ENCODE results near the gene AMN.
"Not testable (repeated sequence)": the region's sequence is repeated elsewhere in the genome, so short reads cannot be mapped to it uniquely, and the experiment has no call there.

Gene AMN

GRCh38 chr14:102891111-102891510 lies 31.4 kb upstream of the AMN start:
- no peak overlapping the region for H3K27ac ChIP-seq (ENCODE audit: insufficient read depth in 1 of 2, low read depth in 1 of 2, low read length in 2 of 2, poor library complexity in 1 of 2, severe bottlenecking in 2 of 2)
- H3K36me3 ChIP-seq (ENCODE audit: control insufficient read depth in 4 of 4, insufficient read depth in 4 of 4, low read length in 3 of 4): peaks cover 4 to 54% (median 28%) of the 10 kb centered on the region in 4 experiments
- H3K27me3 ChIP-seq (replicated peaks in 2 of 5; ENCODE audit: control insufficient read depth in 4 of 5, insufficient read depth in 5 of 5, low read length in 4 of 5): no peaks in the 10 kb centered on the region
- ChIA-PET CTCF (interaction anchor here (0.6 to 0.7 kb wide), 2 partner anchors 12 to 28 kb away, joined by 3 read pairs; no protein-coding TSS in a partner anchor), POLR2A (no interaction called here)
- no peak overlapping the region for H3K4me3 ChIP-seq (ENCODE audit: control insufficient read depth in 1 of 7, extremely low read depth in 1 of 7, insufficient read depth in 4 of 7, low read depth in 2 of 7, low read length in 6 of 7)
- H3K9me3 ChIP-seq (ENCODE audit: control extremely low read depth in 1 of 5, control insufficient read depth in 4 of 5, insufficient read depth in 2 of 5, low read depth in 1 of 5, low read length in 4 of 5): no peaks in the 10 kb centered on the region
- WGBS (ENCODE audit: insufficient coverage): over 99% methylated on average over 13 of the region's 15 CpGs
- no peaks in the 10 kb centered on the region for H3K4me1 ChIP-seq (ENCODE audit: control extremely low read depth in 1 of 4, control insufficient read depth in 4 of 4, insufficient read depth in 4 of 4, low read length in 3 of 4)
- no peak for DNase-seq

GRCh38 chr14:102891556-102891955 lies 30.9 kb upstream of the AMN start:
- 89% methylated on average over 4 of the region's 4 CpGs for WGBS (ENCODE audit: insufficient coverage)
- no peak overlapping the region for H3K4me3 ChIP-seq (ENCODE audit: control insufficient read depth in 1 of 7, extremely low read depth in 1 of 7, insufficient read depth in 4 of 7, low read depth in 2 of 7, low read length in 6 of 7)
- H3K4me1 ChIP-seq (ENCODE audit: control extremely low read depth in 1 of 4, control insufficient read depth in 4 of 4, insufficient read depth in 4 of 4, low read length in 3 of 4): no peaks in the 10 kb centered on the region
- ChIA-PET CTCF (interaction anchor here (0.6 to 0.7 kb wide), 2 partner anchors 11 to 28 kb away, joined by 3 read pairs; no protein-coding TSS in a partner anchor), POLR2A (no interaction called here)
- peaks cover 4 to 49% (median 25%) of the 10 kb centered on the region in 4 experiments for H3K36me3 ChIP-seq (ENCODE audit: control insufficient read depth in 4 of 4, insufficient read depth in 4 of 4, low read length in 3 of 4)
- no peaks in the 10 kb centered on the region for H3K27me3 ChIP-seq (replicated peaks in 2 of 5; ENCODE audit: control insufficient read depth in 4 of 5, insufficient read depth in 5 of 5, low read length in 4 of 5)
- no peak overlapping the region for H3K27ac ChIP-seq (ENCODE audit: insufficient read depth in 1 of 2, low read depth in 1 of 2, low read length in 2 of 2, poor library complexity in 1 of 2, severe bottlenecking in 2 of 2)
- no peak for DNase-seq
- no peaks in the 10 kb centered on the region for H3K9me3 ChIP-seq (ENCODE audit: control extremely low read depth in 1 of 5, control insufficient read depth in 4 of 5, insufficient read depth in 2 of 5, low read depth in 1 of 5, low read length in 4 of 5)

- CTCF ChIA-PET: interaction anchor here (1.3 kb wide), 1 partner anchor 22 kb away, joined by 3 read pairs; no protein-coding TSS in a partner anchor
These were observed 29.8 kb upstream of the AMN start for GRCh38 chr14:102892651-102893050.

GRCh38 chr14:102893452-102893851 lies 29.0 kb upstream of the AMN start:
- no peak overlapping the region for H3K27ac ChIP-seq (ENCODE audit: insufficient read depth in 1 of 2, low read depth in 1 of 2, low read length in 2 of 2, poor library complexity in 1 of 2, severe bottlenecking in 2 of 2)
- CTCF ChIA-PET: interaction anchor here (1.3 kb wide), 1 partner anchor 21 kb away, joined by 3 read pairs; no protein-coding TSS in a partner anchor
- WGBS (ENCODE audit: insufficient coverage): 100% methylated on average over 6 of the region's 9 CpGs
- peaks cover 4 to 43% (median 30%) of the 10 kb centered on the region in 4 experiments for H3K36me3 ChIP-seq (ENCODE audit: control insufficient read depth in 4 of 4, insufficient read depth in 4 of 4, low read length in 3 of 4)
- H3K27me3 ChIP-seq (replicated peaks in 2 of 5; ENCODE audit: control insufficient read depth in 4 of 5, insufficient read depth in 5 of 5, low read length in 4 of 5): no peaks in the 10 kb centered on the region
- H3K9me3 ChIP-seq (ENCODE audit: control extremely low read depth in 1 of 5, control insufficient read depth in 4 of 5, insufficient read depth in 2 of 5, low read depth in 1 of 5, low read length in 4 of 5): no peaks in the 10 kb centered on the region
- no peaks in the 10 kb centered on the region for H3K4me1 ChIP-seq (ENCODE audit: control extremely low read depth in 1 of 4, control insufficient read depth in 4 of 4, insufficient read depth in 4 of 4, low read length in 3 of 4)
- DNase-seq: no peak
- POLR2A ChIA-PET: no interaction called here
- H3K4me3 ChIP-seq (ENCODE audit: control insufficient read depth in 1 of 7, extremely low read depth in 1 of 7, insufficient read depth in 4 of 7, low read depth in 2 of 7, low read length in 6 of 7): no peak overlapping the region

More at GRCh38 chr14:102892651-102893050, 29.8 kb upstream of the AMN start:
- Histone ChIP-seq H3K36me3 (ENCODE audit: control insufficient read depth in 4 of 4, insufficient read depth in 4 of 4, low read length in 3 of 4) (peaks cover 4 to 44% (median 27%) of the 10 kb centered on the region in 4 experiments), H3K9me3 (ENCODE audit: control extremely low read depth in 1 of 5, control insufficient read depth in 4 of 5, insufficient read depth in 2 of 5, low read depth in 1 of 5, low read length in 4 of 5) (no peaks in the 10 kb centered on the region), H3K4me3 (ENCODE audit: control insufficient read depth in 1 of 7, extremely low read depth in 1 of 7, insufficient read depth in 4 of 7, low read depth in 2 of 7, low read length in 6 of 7) (no peak overlapping the region), H3K27ac (ENCODE audit: insufficient read depth in 1 of 2, low read depth in 1 of 2, low read length in 2 of 2, poor library complexity in 1 of 2, severe bottlenecking in 2 of 2) (no peak overlapping the region), H3K4me1 (ENCODE audit: control extremely low read depth in 1 of 4, control insufficient read depth in 4 of 4, insufficient read depth in 4 of 4, low read length in 3 of 4) (no peaks in the 10 kb centered on the region), H3K27me3 (replicated peaks in 2 of 5; ENCODE audit: control insufficient read depth in 4 of 5, insufficient read depth in 5 of 5, low read length in 4 of 5) (no peaks in the 10 kb centered on the region)
- no peak for DNase-seq
- POLR2A ChIA-PET: no interaction called here
- 96% methylated on average over 7 of the region's 8 CpGs for WGBS (ENCODE audit: insufficient coverage)

- H3K9me3 ChIP-seq (ENCODE audit: control extremely low read depth in 1 of 5, control insufficient read depth in 4 of 5, insufficient read depth in 2 of 5, low read depth in 1 of 5, low read length in 4 of 5); H3K4me3 ChIP-seq (ENCODE audit: control insufficient read depth in 1 of 7, extremely low read depth in 1 of 7, insufficient read depth in 4 of 7, low read depth in 2 of 7, low read length in 6 of 7); H3K27ac ChIP-seq (ENCODE audit: insufficient read depth in 1 of 2, low read depth in 1 of 2, low read length in 2 of 2, poor library complexity in 1 of 2, severe bottlenecking in 2 of 2); H3K27me3 ChIP-seq (replicated peaks in 2 of 5; ENCODE audit: control insufficient read depth in 4 of 5, insufficient read depth in 5 of 5, low read length in 4 of 5); POLR2A ChIA-PET; DNase-seq: not testable (repeated sequence)
- CTCF ChIA-PET: interaction anchor here (0.6 to 2.0 kb wide), 2 partner anchors 185 to 202 kb away, joined by 3 to 5 read pairs; no protein-coding TSS in a partner anchor
- peaks cover 9 to 15% (median 15%) of the 10 kb centered on the region in 4 experiments for H3K4me1 ChIP-seq (ENCODE audit: control extremely low read depth in 1 of 4, control insufficient read depth in 4 of 4, insufficient read depth in 4 of 4, low read length in 3 of 4)
- peaks cover 0 to 25% (median 24%) of the 10 kb centered on the region in 4 experiments for H3K36me3 ChIP-seq (ENCODE audit: control insufficient read depth in 4 of 4, insufficient read depth in 4 of 4, low read length in 3 of 4)
These were observed 25.7 kb upstream of the AMN start for GRCh38 chr14:102896735-102897134.

- peaks cover 0 to 25% (median 22%) of the 10 kb centered on the region in 4 experiments for H3K36me3 ChIP-seq (ENCODE audit: control insufficient read depth in 4 of 4, insufficient read depth in 4 of 4, low read length in 3 of 4)
- over 99% methylated on average over 10 of the region's 14 CpGs for WGBS (ENCODE audit: insufficient coverage)
- no peak for DNase-seq
- no peak overlapping the region for H3K4me3 ChIP-seq (ENCODE audit: control insufficient read depth in 1 of 7, extremely low read depth in 1 of 7, insufficient read depth in 4 of 7, low read depth in 2 of 7, low read length in 6 of 7)
- H3K9me3 ChIP-seq (ENCODE audit: control extremely low read depth in 1 of 5, control insufficient read depth in 4 of 5, insufficient read depth in 2 of 5, low read depth in 1 of 5, low read length in 4 of 5): no peaks in the 10 kb centered on the region
- POLR2A ChIA-PET: no interaction called here
- no peak overlapping the region for H3K27ac ChIP-seq (ENCODE audit: insufficient read depth in 1 of 2, low read depth in 1 of 2, low read length in 2 of 2, poor library complexity in 1 of 2, severe bottlenecking in 2 of 2)
- H3K27me3 ChIP-seq (replicated peaks in 2 of 5; ENCODE audit: control insufficient read depth in 4 of 5, insufficient read depth in 5 of 5, low read length in 4 of 5): no peaks in the 10 kb centered on the region
- H3K4me1 ChIP-seq (ENCODE audit: control extremely low read depth in 1 of 4, control insufficient read depth in 4 of 4, insufficient read depth in 4 of 4, low read length in 3 of 4): peaks cover 9 to 22% (median 22%) of the 10 kb centered on the region in 4 experiments
- CTCF ChIA-PET: interaction anchor here (2.0 kb wide), 1 partner anchor 203 kb away, joined by 5 read pairs; no protein-coding TSS in a partner anchor
These were observed 25.0 kb upstream of the AMN start for GRCh38 chr14:102897299-102898027.

- peaks cover 12 to 30% (median 25%) of the 10 kb centered on the region in 4 experiments for H3K4me1 ChIP-seq (ENCODE audit: control extremely low read depth in 1 of 4, control insufficient read depth in 4 of 4, insufficient read depth in 4 of 4, low read length in 3 of 4)
- no peaks in the 10 kb centered on the region for H3K27me3 ChIP-seq (replicated peaks in 2 of 5; ENCODE audit: control insufficient read depth in 4 of 5, insufficient read depth in 5 of 5, low read length in 4 of 5)
- peaks cover 0 to 28% (median 18%) of the 10 kb centered on the region in 4 experiments for H3K36me3 ChIP-seq (ENCODE audit: control insufficient read depth in 4 of 4, insufficient read depth in 4 of 4, low read length in 3 of 4)
- CTCF ChIA-PET: interaction anchor here (2.0 kb wide), 1 partner anchor 203 kb away, joined by 5 read pairs; no protein-coding TSS in a partner anchor
- POLR2A ChIA-PET: no interaction called here
- no peak overlapping the region for H3K27ac ChIP-seq (ENCODE audit: insufficient read depth in 1 of 2, low read depth in 1 of 2, low read length in 2 of 2, poor library complexity in 1 of 2, severe bottlenecking in 2 of 2)
- WGBS (ENCODE audit: insufficient coverage): 93% methylated on average over 3 of the region's 6 CpGs
- H3K9me3 ChIP-seq (ENCODE audit: control extremely low read depth in 1 of 5, control insufficient read depth in 4 of 5, insufficient read depth in 2 of 5, low read depth in 1 of 5, low read length in 4 of 5): no peaks in the 10 kb centered on the region
- DNase-seq: no peak
- no peak overlapping the region for H3K4me3 ChIP-seq (ENCODE audit: control insufficient read depth in 1 of 7, extremely low read depth in 1 of 7, insufficient read depth in 4 of 7, low read depth in 2 of 7, low read length in 6 of 7)
These were observed 24.2 kb upstream of the AMN start for GRCh38 chr14:102898298-102898697.

Measured in common myeloid progenitor, CD34-positive (primary cell).